Midbrain (tissue), 1 donor: ENCODE measurements around the gene OR8G5.
"Not testable (repeated sequence)": the region's sequence is repeated elsewhere in the genome, so short reads cannot be mapped to it uniquely, and the experiment has no call there.

Experiments used
- DNase-seq: peaks from one replicate; lab custom pipeline; 2025; lab: John Stamatoyannopoulos, UW

OR8G5 gene, protein sequence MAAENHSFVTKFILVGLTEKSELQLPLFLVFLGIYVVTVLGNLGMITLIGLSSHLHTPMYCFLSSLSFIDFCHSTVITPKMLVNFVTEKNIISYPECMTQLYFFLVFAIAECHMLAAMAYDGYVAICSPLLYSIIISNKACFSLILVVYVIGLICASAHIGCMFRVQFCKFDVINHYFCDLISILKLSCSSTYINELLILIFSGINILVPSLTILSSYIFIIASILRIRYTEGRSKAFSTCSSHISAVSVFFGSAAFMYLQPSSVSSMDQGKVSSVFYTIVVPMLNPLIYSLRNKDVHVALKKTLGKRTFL

DNA sequence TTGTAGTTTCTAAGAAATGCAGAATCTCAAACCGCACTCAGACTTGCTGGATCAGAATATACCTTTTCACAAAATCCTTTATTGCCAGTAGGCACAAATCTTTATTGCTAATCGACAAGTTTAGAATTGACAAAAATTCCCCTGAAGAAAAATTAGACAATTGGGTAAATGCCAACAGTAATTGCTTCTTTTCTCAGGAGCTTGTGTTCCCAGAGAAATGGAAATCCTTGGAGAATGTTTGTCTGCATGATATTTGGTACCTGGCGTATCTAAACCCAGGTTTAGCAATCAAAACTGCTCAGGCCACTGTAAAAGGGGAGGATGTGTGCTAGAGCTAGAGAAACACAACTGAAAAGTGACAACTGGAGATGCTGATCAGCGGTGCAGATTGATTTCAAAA lies at the start of gene OR8G5:
Gene OR8G5, plus strand, starts transcription at position 301 of the 400 bp plus-strand sequence. CDS start 8,556 bp downstream, outside the sequence.
- no peak for DNase-seq

DNA sequence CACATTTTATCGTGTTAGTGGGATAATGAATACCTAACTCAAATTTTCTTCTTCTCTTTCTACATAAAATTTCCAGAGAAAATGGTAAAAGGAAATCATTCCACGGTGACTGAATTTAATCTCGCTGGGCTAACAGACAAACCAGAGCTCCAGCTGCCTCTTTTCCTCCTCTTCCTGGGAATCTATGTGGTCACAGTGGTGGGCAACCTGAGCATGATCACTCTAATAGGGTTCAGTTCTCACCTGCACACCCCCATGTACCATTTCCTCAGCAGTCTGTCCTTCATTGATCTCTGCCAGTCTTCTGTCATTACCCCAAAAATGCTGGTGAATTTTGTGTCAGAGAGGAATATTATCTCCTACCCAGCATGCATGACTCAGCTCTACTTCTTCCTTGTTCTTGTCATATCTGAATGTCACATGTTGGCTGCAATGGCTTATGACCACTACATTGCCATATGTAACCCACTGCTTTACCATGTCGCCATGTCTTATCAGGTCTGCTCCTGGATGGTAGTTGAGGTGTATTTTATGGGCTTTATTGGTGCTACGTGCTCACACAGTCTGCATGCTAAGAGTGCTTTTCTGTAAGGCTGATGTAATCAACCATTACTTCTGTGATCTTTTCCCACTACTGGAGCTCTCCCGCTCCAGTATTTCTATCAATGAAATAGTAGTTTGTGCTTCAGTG lies 48.9 kb upstream of the OR8G5 start:
- DNase-seq, result no peak

DNA sequence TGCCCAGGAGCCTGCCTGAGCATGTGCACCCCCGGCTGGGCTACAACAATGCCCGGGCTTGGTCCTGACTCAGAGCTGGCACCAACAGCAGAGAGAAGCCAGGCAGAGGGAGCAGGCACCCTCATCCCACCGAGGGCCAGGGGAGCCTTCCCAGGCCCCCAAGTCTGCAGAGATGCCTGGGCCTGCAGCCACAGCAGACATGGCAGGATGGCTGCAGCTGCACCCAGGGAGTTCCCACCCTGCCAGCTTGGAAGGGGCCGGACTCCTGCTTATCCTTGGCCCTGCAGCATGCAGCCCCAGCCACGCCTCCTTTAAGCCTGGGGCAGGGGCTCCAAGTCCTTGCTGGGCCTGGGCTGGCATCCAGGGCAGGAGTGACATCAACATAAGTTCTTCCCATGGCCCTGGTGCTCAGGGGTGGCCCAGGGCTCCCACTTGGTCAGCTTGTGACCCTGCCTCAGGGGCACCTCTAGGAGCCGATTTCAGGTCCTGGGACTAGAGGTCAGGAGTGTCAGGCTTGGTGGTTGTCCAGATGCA lies 46.3 kb upstream of the OR8G5 start:
- no peak for DNase-seq

DNA sequence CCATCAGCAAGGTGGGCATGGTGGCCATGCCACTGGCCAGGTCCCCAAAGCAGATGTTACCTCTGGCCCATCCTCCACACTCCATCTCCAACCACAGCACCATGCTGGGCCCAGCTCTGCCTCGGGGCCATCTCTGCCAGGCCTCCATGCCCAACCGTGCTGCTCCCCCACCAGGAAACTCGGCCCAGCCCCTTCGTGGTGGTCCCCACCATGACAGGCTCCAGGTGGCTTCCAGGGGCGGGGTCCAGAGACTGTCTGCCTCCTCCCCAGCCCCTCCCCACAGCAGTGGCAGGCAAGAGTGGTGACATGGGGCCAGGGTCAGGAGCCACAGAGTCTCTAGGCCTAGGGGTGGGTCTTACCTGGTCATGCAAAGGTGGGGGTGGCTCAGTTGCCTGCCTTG lies 45.8 kb upstream of the OR8G5 start:
- no peak for DNase-seq

DNA sequence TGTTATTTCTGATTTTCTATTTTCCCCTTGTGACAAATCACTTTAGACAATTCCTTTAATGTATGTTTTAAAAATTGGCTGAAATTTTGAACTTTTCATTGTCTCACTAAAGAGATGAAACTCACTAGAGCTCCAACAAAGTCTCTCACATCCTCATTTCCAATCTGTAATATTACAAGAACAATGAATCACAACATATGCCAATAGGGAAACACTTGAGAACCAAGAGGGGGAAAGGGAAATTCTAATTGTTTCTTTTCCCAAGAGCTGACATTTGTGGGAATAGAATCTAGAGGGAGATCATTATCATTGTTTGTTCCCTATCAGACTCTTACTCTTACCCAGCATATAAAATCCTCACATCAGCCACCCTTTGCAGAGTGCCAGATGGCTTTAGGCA lies 44.9 kb upstream of the OR8G5 start:
- no peak for DNase-seq

DNA sequence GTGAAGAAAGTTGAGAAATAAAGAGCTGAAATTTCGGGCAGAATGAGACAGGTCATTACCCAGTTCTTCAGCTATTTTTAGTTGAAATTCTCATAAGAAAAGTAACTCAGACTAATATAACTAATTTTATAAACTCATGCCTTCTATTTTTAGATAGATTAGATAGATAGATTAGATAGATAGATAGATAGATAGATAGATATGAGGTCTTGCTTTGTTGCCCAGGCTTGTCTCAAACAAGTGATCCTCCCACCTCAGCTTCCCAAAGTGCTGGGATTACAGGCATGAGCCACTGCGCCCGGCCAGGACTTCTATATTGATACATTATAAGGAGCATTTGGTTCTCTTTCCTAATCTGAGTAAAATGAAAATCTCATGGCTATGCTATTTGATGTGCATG lies 42.1 kb upstream of the OR8G5 start:
- DNase-seq, result no peak

DNA sequence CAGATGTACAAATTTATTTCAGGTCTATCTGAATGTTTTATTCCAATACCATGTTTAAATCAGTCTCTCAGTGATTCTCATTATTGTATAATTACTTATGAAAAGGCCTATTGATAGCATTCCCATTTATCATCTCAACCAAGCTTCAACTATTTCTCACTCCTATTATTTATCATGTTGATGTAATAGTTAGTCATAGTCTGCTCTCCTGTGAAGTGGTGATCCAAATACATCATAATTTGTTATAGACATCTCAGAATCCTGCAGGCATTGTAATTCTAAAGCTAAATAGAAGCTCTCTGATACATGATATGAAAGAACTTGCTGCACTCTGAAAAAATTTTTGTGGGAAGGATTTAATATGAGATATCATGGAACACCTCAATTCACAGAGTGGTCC lies 37.0 kb upstream of the OR8G5 start:
- no peak for DNase-seq

DNA sequence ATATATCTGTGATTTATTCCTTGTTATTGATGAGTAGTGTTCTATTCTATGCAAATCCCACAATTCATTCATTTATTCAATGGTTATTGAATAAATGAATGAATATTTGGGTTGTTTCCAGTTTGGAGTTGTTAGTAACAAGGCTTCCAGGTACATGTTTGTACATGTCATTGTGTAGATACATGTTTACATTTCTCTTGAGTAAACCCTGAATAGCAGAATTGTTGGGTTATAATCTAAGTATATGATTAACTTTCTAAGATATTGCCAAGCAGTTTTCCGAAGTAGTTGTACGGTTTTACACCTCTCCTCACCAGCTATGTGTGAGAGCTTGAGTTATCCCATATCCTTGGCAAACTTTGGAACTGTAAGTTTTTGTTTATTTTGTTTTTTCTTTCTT lies 33.8 kb upstream of the OR8G5 start:
- no peak for DNase-seq

DNA sequence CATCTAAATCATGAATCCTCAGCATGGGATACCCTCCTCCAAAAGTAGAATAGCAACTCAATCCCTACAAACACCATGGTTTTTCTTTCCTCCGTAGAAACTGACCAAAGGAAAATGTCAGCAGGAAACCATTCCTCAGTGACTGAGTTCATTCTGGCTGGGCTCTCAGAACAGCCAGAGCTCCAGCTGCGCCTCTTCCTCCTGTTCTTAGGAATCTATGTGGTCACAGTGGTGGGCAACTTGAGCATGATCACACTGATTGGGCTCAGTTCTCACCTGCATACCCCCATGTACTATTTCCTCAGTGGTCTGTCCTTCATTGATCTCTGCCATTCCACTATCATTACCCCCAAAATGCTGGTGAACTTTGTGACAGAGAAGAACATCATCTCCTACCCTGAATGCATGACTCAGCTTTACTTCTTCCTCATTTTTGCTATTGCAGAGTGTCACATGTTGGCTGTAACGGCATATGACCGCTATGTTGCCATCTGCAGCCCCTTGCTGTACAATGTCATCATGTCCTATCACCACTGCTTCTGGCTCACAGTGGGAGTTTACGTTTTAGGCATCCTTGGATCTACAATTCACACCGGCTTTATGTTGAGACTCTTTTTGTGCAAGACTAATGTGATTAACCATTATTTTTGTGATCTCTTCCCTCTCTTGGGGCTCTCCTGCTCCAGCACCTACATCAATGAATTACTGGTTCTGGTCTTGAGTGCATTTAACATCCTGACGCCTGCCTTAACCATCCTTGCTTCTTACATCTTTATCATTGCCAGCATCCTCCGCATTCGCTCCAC lies 31.4 kb upstream of the OR8G5 start:
- DNase-seq, result peak; percentile 0

DNA sequence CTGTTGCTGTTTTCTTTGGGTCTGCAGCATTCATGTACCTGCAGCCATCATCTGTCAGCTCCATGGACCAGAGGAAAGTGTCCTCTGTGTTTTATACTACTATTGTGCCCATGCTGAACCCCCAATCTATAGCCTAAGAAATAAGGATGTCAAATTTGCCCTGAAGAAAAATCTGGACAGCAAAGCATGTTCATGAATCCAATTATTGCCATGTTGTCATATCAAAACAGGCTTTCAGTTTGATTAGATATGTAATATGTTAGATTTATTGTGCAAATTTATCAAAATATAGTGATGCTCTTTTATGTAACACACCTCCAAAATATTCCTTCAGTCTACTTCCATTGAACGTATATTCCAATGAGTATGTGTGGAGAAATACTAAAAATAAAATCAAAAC lies 30.7 kb upstream of the OR8G5 start:
- DNase-seq, result no peak

DNA sequence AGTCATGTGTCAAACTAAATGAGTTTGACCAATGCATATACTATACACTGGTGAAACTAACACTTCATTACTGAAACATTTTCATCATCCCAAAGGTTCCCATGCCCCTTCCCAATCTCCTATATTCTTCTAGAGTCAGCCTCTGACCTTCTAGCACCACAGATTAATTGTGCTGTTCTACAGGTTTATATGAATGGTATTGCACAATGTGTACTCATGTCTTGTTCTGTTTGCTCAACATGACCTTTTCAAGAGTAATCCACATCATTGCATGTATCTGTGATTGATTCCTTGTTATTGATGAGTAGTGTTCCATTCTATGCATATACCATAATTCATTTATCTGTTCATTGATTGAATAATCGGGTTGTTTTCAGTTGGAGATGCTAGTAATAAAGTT lies 22.8 kb upstream of the OR8G5 start:
- no peak for DNase-seq

DNA sequence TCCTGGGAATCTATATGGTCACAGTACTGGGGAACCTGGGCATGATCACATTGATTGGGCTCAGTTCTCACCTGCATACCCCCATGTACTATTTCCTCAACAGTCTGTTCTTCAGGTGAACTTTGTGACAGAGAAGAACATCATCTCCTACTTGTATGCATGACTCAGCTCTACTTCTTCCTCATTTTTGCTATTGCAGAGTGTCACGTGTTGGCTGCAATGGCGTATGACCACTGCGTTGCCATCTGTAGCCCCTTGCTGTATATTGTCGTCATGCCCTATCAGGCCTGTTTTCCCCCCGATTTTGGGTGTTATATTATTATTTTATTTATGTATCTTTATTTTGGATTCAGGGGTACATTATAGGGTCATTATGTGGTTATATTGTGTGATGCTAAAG lies 17.7 kb upstream of the OR8G5 start:
- no peak for DNase-seq

DNA sequence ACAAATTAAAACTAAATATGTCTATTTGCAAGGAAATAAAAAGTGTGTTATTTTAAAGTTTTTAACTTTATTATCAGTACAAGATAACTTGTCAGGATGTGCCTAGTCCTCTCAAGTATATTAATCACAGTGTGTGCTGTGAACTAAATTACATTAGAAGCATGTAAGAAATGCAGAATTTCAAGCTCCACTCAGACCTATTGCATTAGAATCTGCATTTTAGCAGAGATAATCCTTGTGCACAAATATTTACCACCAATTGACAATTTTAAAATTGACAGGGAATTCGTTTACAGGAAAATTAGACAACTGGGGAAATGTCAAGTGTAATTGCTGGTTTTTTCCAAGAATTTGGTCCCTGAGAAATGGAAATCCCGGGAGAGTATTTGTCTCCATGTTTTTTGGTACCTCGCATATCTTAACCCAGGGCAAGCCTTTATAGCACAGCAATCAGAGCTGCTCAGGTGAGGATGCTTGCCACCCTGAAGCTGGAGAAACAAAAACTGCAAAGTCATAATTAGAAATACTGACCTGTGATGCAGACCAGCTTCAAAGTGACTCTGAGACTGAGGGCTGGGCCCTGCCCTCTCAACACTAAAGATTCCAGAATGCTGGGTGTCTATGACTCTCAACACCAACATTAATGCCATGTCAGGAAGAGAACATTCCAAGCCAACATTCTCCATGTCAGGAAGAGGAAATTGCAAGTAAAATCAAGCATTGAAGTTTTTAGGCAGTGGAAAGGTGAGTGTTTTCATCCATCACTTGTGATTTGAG lies 15.4 kb upstream of the OR8G5 start, which contains the start of gene OR8G1:
Gene OR8G1, plus strand, starts transcription at position 475 of the 777 bp plus-strand sequence. CDS start 8,581 bp downstream, outside the sequence.
- no peak for DNase-seq

DNA sequence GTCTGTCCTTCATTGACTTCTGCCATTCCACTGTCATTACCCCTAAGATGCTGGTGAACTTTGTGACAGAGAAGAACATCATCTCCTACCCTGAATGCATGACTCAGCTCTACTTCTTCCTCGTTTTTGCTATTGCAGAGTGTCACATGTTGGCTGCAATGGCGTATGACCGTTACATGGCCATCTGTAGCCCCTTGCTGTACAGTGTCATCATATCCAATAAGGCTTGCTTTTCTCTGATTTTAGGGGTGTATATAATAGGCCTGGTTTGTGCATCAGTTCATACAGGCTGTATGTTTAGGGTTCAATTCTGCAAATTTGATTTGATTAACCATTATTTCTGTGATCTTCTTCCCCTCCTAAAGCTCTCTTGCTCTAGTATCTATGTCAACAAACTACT lies 6.3 kb upstream of the OR8G5 start:
- not testable (repeated sequence) for DNase-seq

DNA sequence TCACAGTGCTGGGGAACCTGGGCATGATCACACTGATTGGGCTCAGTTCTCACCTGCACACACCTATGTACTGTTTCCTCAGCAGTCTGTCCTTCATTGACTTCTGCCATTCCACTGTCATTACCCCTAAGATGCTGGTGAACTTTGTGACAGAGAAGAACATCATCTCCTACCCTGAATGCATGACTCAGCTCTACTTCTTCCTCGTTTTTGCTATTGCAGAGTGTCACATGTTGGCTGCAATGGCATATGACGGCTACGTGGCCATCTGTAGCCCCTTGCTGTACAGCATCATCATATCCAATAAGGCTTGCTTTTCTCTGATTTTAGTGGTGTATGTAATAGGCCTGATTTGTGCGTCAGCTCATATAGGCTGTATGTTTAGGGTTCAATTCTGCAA lies 8.9 kb downstream of the OR8G5 start:
- DNase-seq, result not testable (repeated sequence)

DNA sequence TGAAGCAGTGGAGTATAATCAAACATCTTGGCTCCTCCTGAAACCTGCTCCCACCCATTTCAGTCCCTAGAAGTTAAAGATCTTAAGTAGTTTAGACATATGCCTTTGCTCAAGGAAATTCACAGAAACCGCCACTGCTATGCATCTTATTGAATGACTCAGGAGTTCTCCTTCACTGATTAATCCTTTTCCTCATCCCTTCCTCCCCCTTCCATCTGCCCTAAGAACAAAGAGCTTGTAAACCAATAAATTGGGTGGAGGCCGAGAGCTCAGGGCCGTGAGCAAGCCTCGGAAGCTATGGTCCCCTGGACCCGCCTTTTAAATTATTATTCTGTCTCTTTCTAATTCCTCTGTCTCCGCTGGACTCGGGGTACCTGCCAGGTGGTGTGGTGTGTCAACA lies 14.7 kb downstream of the OR8G5 start:
- DNase-seq, result not testable (repeated sequence)

DNA sequence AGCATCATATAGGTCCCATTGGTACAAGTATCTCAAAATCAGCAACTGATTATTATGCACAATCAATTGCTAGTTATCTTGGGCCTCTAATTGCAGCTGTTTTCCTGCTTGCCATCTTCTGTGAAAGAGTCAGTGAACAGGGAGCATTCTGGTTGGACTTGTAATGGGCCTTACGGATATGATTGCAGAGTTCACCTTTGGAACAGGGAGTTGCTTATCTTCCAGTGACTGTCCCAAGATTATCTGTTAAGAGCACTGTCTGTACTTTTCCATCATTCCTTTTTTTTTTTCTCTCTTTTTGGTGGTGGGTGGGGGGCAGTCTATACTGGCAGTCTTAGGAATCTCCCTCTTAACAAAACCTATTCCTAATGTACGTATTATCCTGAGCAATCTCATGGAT lies 17.8 kb downstream of the OR8G5 start:
- no peak for DNase-seq

DNA sequence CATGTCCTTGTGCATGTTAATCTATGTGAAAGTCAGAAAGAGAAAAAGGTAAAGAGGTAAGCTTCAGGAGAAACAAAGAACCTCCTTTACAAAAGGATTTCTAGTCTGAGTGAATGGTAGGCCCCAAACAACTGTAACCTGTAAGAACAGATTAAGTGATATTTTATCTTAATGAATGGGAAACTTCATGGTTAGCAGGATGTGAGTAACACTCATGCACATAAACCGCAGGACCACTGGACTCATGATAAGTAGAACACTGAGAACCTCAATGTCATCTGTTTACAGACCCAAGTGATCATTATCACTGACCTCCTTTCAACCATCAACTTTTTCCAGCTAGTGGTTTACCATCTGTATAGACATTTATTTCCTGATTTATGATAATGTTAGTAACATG lies 19.9 kb downstream of the OR8G5 start:
- no peak for DNase-seq

DNA sequence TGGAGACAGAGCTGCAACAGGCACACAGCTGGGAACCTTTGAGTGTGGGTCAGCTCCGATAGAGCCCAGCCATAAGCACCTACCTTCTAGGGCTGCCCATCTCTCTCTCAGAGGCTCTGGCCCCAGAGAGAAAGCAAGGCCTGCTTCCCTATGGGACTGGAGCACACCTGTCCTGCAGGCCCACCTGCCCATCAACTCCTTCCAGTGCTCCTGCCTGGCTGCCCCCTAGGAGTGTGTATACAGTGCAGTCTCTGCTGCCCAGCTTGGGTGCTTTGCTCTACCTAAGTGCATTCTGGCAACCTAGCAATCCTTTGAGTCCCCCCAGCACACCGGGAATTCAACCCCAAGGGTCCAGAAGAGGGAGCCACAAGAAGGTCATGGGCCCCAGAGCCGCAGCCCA lies 21.0 kb downstream of the OR8G5 start:
- no peak for DNase-seq

DNA sequence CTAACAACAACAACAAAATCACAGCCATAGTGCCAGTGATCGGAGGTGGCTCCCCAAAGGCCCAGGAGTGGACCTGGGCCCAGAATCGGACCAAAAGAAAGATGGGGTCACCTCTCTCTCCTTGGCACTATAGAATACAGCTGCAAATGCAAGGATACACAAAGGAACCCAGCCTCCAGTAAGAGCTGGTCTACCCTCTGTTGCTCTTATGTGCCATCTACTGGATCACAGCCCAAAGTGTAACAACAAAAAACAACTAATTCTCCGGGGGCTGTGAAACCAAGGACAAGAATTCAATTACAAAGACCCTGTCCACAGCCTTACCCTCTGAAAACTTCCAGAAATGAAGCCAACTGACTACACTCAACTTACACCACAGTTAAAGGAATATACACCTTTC lies 21.6 kb downstream of the OR8G5 start:
- no peak for DNase-seq

DNA sequence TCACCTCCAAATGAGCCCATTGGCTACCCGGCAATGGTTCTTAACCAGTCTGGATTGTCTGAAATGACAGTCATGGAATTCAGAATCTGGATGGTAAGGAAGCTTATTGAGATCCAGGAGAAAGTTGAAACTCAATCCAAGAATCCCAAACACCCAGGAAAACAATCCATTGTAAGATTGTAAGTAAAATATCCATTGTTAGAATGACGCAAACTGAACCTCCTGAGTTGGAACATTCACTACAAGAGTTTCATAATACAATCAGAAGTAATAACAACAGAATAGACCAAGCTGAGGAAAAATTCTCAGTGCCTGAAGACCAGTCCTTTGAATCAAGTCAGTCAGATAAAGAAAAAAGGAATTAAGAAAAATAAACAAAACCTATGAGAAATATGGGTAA lies 22.1 kb downstream of the OR8G5 start:
- no peak for DNase-seq
